Germinal center (tissue), 1 donor: ENCODE measurements around the gene MAPK12.

Experiments used
- DNase-seq: peaks from one replicate; pipeline ENCODE4 v3.0.0; 2012; ENCODE audit warnings: mixed read lengths, low spot score

The MAPK12 gene

DNA sequence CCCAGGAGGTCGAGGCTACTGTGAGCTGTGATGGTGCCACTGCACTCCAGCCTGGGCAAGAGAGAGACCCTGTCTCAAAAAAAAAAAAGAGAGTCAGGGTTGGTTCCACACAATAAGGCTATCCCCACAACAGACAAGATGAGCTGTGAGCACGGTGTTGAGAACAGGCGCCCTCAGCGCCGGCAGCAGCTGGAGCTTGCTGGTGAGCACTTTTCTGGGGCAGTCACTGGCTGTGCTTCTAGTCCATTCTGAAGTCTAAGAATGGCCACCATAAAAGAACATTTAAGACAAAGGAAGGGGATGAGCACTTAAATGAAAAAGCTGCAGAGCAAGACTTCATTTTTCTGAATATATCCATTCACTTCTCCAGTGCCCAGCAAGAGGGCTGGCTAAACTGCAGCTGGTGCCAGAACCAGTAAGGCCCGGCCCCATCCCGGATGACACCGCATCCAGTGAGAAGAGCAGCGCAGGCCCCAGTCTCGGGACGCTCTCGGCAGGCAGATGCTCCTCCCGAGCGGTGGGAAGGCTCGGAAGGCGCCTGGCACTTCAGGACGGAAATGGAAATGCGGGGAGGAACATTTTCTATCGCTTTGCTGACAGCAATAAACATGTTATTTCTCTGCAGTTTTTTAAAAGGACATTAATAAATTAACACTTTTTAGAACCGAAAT, 28.9 kb downstream of the MAPK12 start:
- no peak for DNase-seq

- no peak for DNase-seq
These were observed 32.1 kb downstream of the MAPK12 start for GRCh38 chr22:50229370-50229769.

GRCh38 chr22:50228366-50228765, 33.1 kb downstream of the MAPK12 start:
- no peak for DNase-seq

- no peak for DNase-seq
These were observed 33.8 kb downstream of the MAPK12 start for GRCh38 chr22:50227579-50228215.

DNA sequence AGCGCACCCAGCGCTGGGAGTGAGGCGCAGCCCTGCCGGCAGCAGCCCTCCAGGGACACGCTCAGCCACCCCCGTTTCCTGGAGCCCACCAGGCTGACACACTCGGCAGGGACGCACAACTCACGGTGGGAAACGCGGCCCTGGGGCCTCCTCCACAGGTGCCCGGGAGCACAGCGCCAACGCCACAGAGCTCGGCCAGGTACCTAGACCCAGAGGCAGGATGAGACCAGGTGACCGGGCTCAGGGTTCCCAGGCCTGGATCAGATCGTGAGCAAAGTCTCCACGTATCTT, 34.7 kb downstream of the MAPK12 start:
- DNase-seq: no peak

- no peak for DNase-seq
These were observed 35.2 kb downstream of the MAPK12 start for GRCh38 chr22:50226063-50226874.

GRCh38 chr22:50225200-50225969, 36.1 kb downstream of the MAPK12 start:
- DNase-seq: no peak

- no peak for DNase-seq
These were observed 37.4 kb downstream of the MAPK12 start for GRCh38 chr22:50224071-50224470.

DNA sequence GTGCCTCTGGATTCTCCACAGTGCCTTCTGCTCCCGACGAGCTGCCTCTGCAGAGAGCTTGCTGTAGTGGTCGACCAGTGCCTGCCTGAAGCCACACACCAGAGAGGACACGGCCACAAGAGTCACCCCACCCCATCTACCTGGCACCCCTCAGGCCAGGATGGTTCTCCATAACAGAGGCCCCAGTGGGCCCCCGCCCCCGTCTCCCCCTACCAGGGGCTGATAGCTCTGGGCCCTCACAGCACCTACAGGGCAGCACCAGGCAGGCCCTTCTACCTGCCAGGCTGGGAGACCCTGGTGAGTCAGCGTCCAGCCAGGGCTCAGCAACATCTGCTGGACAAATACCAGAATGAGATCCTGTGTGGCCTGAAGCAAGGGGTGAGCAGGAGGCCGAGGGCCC, 39.0 kb downstream of the MAPK12 start:
- DNase-seq: no peak

DNA sequence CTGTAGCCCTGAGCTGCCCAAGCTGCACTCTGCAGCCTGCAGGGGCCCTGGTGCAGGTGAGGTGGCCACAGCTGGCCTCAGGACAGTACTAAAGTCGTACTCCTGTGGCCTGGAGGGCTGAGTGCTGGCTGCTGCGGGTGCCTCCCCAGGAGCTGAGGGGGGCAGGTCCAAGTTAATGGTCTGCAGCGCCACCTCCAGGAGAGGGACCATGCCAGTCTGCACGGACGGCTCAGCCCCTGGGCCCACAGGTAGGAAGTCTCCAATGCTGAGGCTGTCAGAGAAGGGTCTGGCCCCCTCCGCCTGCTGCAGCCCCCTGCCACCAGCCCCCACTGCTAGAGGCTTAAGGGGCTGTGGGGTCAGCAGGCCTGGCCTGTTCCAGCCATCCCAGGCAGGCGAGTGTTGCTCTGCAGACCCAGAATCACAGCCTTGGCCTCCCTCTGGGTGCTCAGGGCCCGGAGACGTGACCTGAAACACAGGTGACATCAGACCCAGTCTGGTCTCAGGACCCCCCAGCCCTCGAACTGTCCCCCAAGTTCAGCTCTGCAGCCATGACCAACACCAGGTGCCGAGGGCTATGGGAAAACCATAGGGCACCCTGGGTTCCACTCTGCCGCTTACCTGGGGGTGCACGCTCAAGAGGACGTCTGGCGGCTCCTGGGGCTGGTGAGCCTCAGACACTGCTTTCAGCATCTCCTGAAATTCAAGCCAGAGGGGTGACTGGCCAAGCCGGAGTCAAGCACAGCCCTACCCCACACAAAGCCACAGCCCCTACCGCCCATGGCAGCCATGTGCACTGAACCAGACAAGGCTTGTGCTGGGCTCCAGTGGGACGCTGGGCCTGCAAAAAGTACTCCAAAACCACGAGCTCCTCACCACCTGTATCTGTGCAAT, 39.8 kb downstream of the MAPK12 start:
- no peak for DNase-seq

GRCh38 chr22:50220603-50221409, 40.7 kb downstream of the MAPK12 start:
- DNase-seq: no peak

GRCh38 chr22:50219800-50220602, 41.5 kb downstream of the MAPK12 start:
- DNase-seq: no peak

DNA sequence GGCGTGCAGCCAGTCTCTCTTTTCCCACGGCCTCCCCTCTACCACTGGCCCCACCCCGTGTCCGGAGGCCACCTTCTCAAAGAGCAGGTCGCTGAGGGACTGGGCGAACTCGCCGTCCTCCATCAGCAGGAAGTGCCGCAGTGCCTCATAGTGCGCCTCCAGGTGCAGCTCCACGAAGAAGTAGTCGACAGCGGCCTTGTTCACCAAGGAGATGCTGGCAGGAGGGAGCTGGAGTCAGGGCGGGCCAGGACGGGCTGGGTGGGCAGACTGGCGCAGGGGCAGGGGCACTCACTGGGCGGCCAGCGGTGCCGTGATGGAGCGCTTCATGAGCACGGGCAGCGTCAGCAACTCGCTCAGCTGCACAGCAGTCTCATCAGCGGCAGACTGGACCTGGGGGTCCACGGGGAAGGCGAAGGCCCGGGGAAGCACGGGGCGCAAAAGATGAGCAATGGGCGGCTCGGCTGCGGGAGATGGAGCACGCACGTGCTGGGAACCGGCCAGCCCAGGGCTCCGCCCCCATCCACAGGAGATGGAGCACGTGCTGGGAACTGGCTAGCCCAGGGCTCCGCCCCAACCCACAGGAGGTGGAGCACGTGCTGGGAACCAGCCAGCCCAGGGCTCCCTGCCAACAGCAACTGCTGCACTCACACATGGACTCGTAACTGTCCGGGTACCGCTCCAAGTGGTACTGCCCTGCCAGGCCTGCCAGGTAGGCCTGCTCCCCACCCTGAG, 42.3 kb downstream of the MAPK12 start:
- DNase-seq: no peak

DNA sequence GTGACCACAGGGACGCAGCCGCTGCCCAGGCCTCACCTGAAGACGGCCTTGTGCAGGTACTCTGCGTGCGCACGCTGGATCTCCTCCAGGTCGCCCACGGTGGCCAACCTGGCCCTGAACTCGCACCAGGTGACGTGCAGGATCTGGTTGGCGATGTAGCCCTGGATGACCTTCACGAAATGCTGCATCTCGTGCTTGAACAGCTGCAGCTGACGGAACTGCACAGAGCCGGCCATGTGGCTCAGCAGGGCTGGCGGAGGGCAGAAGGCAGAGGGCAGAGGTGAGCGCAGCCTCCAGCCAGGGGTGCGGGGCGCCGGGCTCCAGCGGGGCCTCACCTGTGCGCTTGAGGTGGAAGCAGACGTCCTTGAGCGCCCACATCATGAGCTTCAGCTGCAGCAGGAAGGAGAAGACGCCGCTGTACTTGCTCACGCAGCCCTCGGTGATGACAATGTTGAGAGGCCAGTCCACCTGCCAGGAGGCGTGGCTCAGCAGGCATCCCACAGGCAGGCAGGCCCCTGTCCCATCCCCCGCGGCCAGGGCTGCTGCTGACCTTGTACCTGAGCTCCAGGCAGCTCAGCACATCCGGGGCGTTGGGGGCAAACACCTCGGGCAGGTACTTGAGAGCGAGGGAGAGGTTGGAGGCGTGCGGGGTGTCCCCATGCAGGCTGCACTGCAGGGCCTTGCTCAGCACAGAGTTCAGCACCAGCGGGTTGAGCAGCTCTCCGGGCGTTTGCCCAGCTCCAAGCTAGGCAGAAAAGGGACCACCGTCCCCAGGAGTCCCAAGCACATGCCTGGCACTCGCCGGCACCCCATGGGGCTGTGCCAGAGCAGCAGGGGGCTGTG, 43.1 kb downstream of the MAPK12 start:
- no peak for DNase-seq

- no peak for DNase-seq
These were observed 43.8 kb downstream of the MAPK12 start for GRCh38 chr22:50217543-50218152.

DNA sequence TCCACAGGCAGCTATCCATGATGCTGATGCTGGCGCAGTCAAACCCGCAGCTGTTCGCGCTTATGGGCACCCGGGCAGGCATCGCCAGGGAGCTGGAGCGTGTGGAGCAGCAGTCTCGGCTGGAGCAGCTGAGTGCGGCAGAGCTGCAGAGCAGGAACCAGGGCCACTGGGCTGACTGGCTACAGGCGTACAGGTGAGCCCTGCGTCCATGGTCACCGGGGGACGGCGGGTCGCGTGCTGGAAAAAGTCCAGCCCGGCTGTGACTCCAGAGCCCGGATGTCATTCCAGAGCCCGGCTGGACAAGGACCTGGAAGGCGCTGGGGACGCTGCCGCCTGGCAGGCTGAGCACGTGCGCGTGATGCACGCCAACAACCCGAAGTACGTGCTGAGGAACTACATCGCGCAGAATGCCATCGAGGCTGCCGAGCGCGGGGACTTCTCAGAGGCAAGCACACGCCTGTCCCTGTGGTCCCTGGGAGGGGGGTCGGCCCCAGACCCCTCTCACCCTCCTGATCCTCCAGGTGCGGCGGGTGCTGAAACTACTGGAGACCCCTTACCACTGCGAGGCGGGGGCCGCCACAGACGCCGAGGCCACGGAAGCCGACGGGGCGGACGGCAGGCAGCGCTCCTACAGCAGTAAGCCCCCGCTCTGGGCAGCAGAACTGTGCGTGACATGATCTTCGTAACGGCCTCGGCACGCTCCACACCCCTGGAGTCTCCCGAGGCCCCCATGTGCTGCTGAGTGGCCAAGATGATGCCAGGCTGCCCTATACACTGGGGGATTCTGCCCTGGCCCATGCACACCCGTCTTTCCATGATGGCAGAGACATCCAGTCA, 44.6 kb downstream of the MAPK12 start:
- DNase-seq: no peak
